ENCODE results near the gene LRFN4.

DNA sequence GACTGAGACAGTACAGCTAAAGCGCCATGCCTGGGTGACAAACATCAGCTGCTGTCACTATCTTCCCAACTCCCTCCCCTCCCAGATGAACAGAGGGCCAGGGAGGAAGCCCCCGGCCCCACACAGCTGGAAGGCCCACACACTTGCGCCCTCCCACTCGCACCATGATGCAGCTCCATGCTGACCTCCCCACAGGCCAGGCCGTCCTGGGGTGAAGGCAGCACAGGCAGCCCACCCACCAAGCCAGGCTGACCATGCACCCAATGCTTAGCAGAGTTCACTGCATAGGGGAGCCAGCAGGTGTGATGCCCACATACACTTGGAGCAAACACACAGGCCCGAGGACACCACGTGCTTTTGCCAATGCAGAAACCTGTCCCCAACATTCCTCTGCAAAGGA lies 22.1 kb downstream of the LRFN4 start:
- no peak for TF ChIP-seq POLR2A (IDR thresholded peaks at IDR 0.05; ENCODE audit: low read depth, low read length)
- no peak for TF ChIP-seq TAF1 (IDR thresholded peaks at IDR 0.05; ENCODE audit: low read depth, low read length)
- no peak for TF ChIP-seq POLR2AphosphoS5 (IDR thresholded peaks at IDR 0.05; ENCODE audit: low read depth, low read length)
